GM18526 (cell line): ENCODE measurements around the gene IQGAP3.

Experiments
- POLR2A ChIP-seq: IDR thresholded peaks from 3 replicates; pipeline ENCODE4 v1.6.1; 2011; ENCODE audit not compliant: insufficient read length; ENCODE audit errors: extremely low read depth

The IQGAP3 gene, protein sequence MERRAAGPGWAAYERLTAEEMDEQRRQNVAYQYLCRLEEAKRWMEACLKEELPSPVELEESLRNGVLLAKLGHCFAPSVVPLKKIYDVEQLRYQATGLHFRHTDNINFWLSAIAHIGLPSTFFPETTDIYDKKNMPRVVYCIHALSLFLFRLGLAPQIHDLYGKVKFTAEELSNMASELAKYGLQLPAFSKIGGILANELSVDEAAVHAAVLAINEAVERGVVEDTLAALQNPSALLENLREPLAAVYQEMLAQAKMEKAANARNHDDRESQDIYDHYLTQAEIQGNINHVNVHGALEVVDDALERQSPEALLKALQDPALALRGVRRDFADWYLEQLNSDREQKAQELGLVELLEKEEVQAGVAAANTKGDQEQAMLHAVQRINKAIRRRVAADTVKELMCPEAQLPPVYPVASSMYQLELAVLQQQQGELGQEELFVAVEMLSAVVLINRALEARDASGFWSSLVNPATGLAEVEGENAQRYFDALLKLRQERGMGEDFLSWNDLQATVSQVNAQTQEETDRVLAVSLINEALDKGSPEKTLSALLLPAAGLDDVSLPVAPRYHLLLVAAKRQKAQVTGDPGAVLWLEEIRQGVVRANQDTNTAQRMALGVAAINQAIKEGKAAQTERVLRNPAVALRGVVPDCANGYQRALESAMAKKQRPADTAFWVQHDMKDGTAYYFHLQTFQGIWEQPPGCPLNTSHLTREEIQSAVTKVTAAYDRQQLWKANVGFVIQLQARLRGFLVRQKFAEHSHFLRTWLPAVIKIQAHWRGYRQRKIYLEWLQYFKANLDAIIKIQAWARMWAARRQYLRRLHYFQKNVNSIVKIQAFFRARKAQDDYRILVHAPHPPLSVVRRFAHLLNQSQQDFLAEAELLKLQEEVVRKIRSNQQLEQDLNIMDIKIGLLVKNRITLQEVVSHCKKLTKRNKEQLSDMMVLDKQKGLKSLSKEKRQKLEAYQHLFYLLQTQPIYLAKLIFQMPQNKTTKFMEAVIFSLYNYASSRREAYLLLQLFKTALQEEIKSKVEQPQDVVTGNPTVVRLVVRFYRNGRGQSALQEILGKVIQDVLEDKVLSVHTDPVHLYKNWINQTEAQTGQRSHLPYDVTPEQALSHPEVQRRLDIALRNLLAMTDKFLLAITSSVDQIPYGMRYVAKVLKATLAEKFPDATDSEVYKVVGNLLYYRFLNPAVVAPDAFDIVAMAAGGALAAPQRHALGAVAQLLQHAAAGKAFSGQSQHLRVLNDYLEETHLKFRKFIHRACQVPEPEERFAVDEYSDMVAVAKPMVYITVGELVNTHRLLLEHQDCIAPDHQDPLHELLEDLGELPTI (N-terminal part only)

GRCh38 chr1:156571919-156572662, at the start of gene IQGAP3:
TSS of gene IQGAP3 (minus strand) at chr1:156572565. CDS start at chr1:156572529, 36 bp downstream.
- no peak for TF ChIP-seq POLR2A

GRCh38 chr1:156619582-156619955, 47.2 kb upstream of the IQGAP3 start:
- TF ChIP-seq POLR2A, result no peak

DNA sequence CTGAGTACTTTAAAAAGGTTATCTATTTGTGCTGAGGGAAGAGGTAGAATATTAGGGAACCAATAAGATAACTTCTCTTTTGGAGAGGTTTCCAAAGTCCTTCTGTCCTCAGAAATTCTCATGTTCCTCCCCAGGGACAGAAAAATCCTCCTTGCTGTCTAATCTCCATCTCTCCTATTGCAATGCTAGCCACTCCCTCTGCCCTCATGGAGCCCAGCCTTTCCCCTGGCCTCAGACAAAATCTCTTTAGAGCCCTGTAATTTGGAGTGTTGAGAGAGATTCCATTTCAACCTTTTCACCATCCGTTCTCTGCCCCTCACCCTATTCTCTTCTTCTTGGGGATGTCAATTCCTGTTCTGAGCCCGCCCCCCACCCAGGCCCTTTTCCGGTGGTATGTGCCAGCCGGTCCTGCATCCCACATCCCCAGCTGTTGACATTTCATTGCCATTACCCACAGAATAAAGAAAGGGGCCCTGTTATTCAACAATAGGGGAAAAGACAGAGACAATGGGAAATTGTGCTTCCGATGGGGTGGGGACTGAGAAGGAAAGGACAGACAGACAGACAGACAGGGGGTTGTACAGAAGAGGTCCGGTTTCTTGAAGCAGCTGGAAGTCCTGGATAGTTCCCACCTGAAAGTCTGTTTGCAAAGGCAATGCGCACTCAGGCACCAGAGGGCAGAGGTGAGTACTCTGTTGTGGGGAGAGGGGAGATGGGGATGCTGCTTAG, 46.7 kb upstream of the IQGAP3 start, which contains the start of gene HAPLN2:
TSS of gene HAPLN2 (plus strand) at position 563 of the 729 bp plus-strand sequence. CDS start 4,076 bp downstream, outside the sequence.
- TF ChIP-seq POLR2A, result no peak

DNA sequence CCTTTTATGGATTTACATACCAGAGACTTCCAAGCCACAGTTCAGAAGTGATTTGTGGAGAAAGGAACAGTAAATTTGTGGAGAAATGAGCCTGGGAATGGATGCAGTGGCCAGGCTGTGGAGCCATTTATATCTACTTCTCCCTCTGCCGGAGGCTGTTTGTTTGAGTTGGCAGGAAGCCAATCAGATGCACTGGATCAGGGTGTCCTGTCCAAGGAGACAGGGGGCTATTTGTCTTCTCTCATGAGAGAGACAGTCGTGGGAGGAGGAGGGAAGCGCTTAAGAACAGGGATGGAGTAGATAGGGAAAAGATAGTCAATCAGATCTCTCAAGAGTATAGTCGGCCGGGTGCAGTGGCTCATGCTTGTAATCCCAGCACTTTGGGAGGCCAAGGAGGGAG, 44.1 kb upstream of the IQGAP3 start:
- no peak for TF ChIP-seq POLR2A

DNA sequence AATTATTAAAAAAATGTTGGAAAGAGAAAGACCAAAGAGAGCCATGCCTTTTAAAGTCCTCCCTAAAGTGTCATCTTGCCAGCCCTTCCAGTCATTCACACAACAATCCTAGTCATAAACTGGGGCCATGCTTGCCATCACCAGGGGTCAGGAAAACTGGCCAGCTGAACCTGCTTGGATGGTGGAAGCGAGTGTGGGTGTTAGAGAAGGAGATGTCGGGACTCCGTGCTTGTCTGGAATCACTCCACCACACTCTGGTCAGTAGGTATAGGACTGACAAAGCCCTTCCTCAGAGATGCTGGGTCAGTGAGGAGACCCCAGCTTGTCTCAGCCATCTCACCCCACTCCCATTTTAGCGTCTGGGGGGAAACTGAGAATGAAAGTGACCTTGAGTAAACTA, 43.6 kb upstream of the IQGAP3 start:
- no peak for TF ChIP-seq POLR2A

DNA sequence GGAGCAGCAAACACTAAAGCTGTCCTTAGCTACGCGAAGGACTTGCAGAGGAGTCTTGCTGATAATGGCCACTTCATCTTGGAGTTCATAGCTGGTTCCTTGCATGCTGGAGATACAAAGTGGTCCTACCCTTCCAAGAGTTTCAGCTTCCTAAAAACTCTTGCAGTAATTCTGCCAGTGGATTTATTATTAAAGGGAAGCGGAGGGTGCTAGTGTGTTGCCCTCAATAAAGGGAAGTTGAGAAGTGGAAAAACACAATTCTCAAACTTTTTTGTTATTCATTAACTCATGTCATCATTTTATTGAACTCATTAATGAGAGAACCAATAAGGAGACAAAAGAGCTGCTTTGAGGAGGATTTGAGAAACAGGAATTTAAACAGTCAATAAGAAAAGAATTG, 40.3 kb upstream of the IQGAP3 start:
- TF ChIP-seq POLR2A, result no peak

DNA sequence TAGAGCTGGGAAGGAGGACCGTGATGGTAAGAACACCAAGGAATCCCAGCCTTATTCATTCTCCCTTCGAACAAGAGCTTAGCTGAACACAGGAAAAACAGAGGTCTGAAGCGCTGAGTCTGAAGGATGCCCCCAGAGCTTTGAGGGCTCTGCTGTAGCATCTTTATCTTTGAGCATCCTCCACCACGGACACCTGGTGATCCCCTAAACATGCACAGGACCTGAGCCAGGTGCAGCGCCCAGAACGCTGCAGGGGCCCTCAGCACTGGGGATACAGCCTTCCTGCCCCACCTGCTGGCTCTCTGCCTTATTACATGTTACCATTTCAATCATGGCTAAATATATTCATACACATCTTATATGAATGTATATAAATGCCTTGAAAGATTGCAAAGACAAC, 36.6 kb upstream of the IQGAP3 start:
- TF ChIP-seq POLR2A, result no peak

DNA sequence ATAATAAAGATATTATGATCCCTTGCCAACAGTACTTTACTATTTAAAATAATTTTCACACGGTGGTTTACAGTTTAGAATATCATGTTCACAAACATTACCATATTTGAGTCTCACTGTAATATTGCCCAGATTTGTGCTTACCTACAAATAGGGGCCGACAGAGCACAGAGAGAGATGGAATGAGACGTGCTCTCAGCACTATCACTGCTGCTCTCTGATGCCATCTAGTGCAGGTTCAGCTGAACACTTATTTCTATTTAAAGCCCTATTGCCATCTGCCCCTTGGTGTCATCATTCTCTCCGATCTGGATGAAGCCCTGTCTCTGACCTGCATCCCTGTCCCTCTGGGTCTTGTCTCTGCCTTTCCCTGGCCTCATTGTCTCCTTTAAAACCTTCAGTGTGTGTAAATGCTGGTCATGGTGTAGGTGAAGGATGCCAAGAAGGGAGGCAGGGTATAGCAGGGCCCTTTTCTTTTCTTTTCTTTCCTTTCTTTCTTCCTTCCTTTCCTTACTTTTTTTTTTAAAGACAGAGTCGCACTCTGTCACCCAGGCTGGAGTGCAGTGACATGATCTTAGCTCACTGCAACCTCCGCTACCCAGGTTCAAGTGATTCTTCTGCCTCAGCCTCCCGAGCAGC, 35.8 kb upstream of the IQGAP3 start:
- no peak for TF ChIP-seq POLR2A

- no peak for TF ChIP-seq POLR2A
Measured at GRCh38 chr1:156602557-156602993, 30.2 kb upstream of the IQGAP3 start.

- TF ChIP-seq POLR2A, result no peak
Measured at GRCh38 chr1:156601892-156602291, 29.5 kb upstream of the IQGAP3 start.

DNA sequence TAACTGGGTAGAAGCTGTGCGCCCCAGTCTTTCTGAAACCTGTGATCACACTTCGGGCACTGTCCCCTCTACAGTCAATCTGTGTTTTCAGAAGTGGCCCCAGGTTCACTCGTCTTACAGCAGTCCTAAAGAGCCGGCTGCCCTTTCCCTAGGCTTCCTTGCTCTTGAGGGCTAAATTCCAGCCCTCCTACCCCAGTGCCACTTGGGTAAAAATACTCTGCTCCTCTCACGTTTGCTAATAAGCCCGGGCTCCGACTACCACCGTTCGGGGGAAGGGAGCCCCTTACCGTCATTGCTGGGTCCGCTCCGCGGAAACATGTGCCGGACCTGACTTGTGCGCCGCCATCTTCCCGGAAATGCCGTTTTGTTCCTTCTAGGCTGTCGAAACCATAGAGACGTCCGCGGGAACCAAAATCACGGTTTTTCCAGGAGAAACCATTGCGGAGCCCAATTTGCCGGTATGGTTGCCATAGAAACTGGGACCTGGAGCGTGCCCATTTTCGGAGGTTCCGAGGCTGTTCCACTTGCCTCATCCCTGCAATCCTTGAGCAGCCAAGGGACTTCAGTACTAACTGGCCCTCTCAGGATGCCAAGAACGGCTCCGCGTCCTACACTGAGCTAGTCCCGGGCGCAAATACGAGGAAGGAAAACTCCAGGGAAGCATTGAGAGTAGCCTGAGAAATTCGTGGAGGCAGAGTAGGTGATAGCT, 28.9 kb upstream of the IQGAP3 start, which contains the start of gene GPATCH4:
TSS of gene GPATCH4 (minus strand) at position 358 of the 709 bp plus-strand sequence.
- peak; percentile 74 for TF ChIP-seq POLR2A

DNA sequence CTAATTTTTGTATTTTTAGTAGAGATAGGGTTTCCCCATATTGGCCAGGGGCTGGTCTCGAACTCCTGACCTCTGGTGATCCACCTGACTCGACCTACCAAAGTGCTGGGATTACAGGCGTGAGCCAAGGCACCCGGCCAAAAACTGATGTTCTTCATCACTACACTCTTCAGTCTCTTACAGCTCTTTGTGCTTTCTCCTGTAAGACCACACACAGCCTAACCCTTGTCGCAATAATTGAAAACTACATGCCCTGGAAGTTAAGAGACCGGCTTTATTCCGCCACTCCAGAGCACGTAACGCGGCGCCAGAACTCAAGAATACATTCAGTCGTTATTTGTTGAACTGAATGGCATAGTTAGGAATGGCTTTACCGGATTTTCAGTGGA, 28.4 kb upstream of the IQGAP3 start:
- TF ChIP-seq POLR2A, result no peak
